HEK293 (cell line): Measurements from ENCODE around the gene SYTL2.

Source experiments
- CTCF ChIA-PET: fragments of 350-600 bp; formaldehyde crosslinking; extraction: SDS; loops from one replicate; lab custom pipeline; 2021; ENCODE audit warnings: antibody characterized with exemption; lab: Yijun Ruan, JAX
- POLR2A ChIA-PET: fragments of 300-600 bp; formaldehyde crosslinking; extraction: SDS; loops from one replicate; lab custom pipeline; 2020; ENCODE audit warnings: antibody characterized with exemption, inconsistent platforms; lab: Yijun Ruan, JAX
- H3K27ac ChIP-seq: fragments of 200-500 bp; sonication (Bioruptor generic); 2 replicates; pipeline ENCODE4 v1.5.1; 2014; ENCODE audit warnings: low read depth, low read length, control low read depth, inconsistent platforms; ENCODE audit errors: extremely low read depth
- H3K36me3 ChIP-seq, 2 experiments: fragments of 200-500 bp in 1 of 2; sonication (Bioruptor generic) in 1 of 2; 1 replicate in 1 of 2; 2 replicates in 1 of 2; pipeline ENCODE4 v1.5.1; 2014 to 2017; ENCODE audit warnings: inconsistent platforms in 2 of 2, low read length in 2 of 2; ENCODE audit not compliant: control insufficient read depth in 2 of 2, insufficient read depth in 1 of 2
- H3K4me1 ChIP-seq: fragments of 200-500 bp; sonication (Bioruptor generic); 2 replicates; pipeline ENCODE4 v1.5.1; 2014; ENCODE audit warnings: mild to moderate bottlenecking, low read length, inconsistent platforms; ENCODE audit not compliant: control insufficient read depth, insufficient read depth
- H3K4me3 ChIP-seq: 2 replicates; pipeline ENCODE4 v1.5.1; 2011; ENCODE audit warnings: low read depth, mild to moderate bottlenecking, control low read depth, low read length, moderate library complexity
- H3K9me3 ChIP-seq: fragments of 200-500 bp; sonication (Bioruptor generic); 2 replicates; pipeline ENCODE4 v1.5.1; 2014; ENCODE audit warnings: low read depth, low read length, inconsistent platforms; ENCODE audit not compliant: control insufficient read depth, insufficient read depth
- EGR2 ChIP-seq: fragments of 450-650 bp; formaldehyde crosslinking; IDR thresholded peaks from 2 replicates; pipeline ENCODE4 v1.5.1; 2016; ENCODE audit warnings: low read depth, missing biosample characterization, missing genetic modification characterization
- KLF10 ChIP-seq: fragments of 450-650 bp; IDR thresholded peaks from 2 replicates; pipeline ENCODE4 v1.5.1; 2018; ENCODE audit warnings: missing biosample characterization, mild to moderate bottlenecking, missing genetic modification characterization
- SALL2 ChIP-seq: fragments of 450-650 bp; formaldehyde crosslinking; IDR thresholded peaks from 2 replicates; pipeline ENCODE4 v1.5.0; 2017; ENCODE audit warnings: missing biosample characterization, mild to moderate bottlenecking, missing genetic modification characterization, borderline replicate concordance
- TRIM28 ChIP-seq: IDR thresholded peaks from 2 replicates; pipeline ENCODE4 v1.6.1; 2011; ENCODE audit warnings: low read length, control low read depth, borderline replicate concordance
- YY2 ChIP-seq: fragments of 450-650 bp; formaldehyde crosslinking; IDR thresholded peaks from 2 replicates; pipeline ENCODE4 v1.5.1; 2016; ENCODE audit warnings: missing biosample characterization, missing genetic modification characterization
- ZBTB1 ChIP-seq: fragments of 450-650 bp; formaldehyde crosslinking; IDR thresholded peaks from 2 replicates; pipeline ENCODE4 v1.5.1; 2016; ENCODE audit warnings: missing biosample characterization, missing genetic modification characterization
- ZBTB8A ChIP-seq: fragments of 450-650 bp; formaldehyde crosslinking; IDR thresholded peaks from 2 replicates; pipeline ENCODE4 v1.5.1; 2016; ENCODE audit warnings: missing biosample characterization, missing genetic modification characterization
- ZFHX2 ChIP-seq: fragments of 450-650 bp; formaldehyde crosslinking; conservative IDR thresholded peaks from 2 replicates; pipeline ENCODE4 v1.5.1; 2016; ENCODE audit warnings: missing biosample characterization, missing genetic modification characterization
- ZIC2 ChIP-seq: fragments of 450-650 bp; formaldehyde crosslinking; IDR thresholded peaks from 2 replicates; pipeline ENCODE4 v1.5.1; 2016; ENCODE audit warnings: missing biosample characterization, missing genetic modification characterization
- ZNF121 ChIP-seq: fragments of 450-650 bp; formaldehyde crosslinking; IDR thresholded peaks from 2 replicates; pipeline ENCODE4 v1.5.1; 2016; ENCODE audit warnings: missing biosample characterization, missing genetic modification characterization
- ZNF132 ChIP-seq: fragments of 450-650 bp; formaldehyde crosslinking; IDR thresholded peaks from 2 replicates; pipeline ENCODE4 v1.5.1; 2017; ENCODE audit warnings: missing biosample characterization, missing genetic modification characterization, borderline replicate concordance
- ZNF138 ChIP-seq: fragments of 450-650 bp; formaldehyde crosslinking; IDR thresholded peaks from 2 replicates; pipeline ENCODE4 v1.5.1; 2016; ENCODE audit warnings: missing biosample characterization, missing genetic modification characterization, borderline replicate concordance
- ZNF239 ChIP-seq: fragments of 450-650 bp; formaldehyde crosslinking; IDR thresholded peaks from 2 replicates; pipeline ENCODE4 v1.5.1; 2016; ENCODE audit warnings: missing biosample characterization, missing genetic modification characterization
- ZNF394 ChIP-seq: fragments of 450-650 bp; formaldehyde crosslinking; IDR thresholded peaks from 2 replicates; pipeline ENCODE4 v1.5.1; 2016; ENCODE audit warnings: missing biosample characterization, missing genetic modification characterization, mild to moderate bottlenecking, moderate library complexity, borderline replicate concordance
- ZNF529 ChIP-seq: fragments of 450-650 bp; formaldehyde crosslinking; IDR thresholded peaks from 2 replicates; pipeline ENCODE4 v1.5.1; 2017; ENCODE audit warnings: missing genetic modification characterization, missing biosample characterization; ENCODE audit not compliant: insufficient replicate concordance
- ZNF785 ChIP-seq: fragments of 450-650 bp; formaldehyde crosslinking; IDR thresholded peaks from 2 replicates; pipeline ENCODE4 v1.5.1; 2016; ENCODE audit warnings: missing biosample characterization, missing genetic modification characterization
- TF ChIP-seq, protein P1 (sequence below): fragments of 450-650 bp; formaldehyde crosslinking; IDR thresholded peaks from 2 replicates; pipeline ENCODE4 v1.5.1; 2016; ENCODE audit warnings: missing biosample characterization, missing genetic modification characterization
- TF ChIP-seq, protein P2 (sequence below): fragments of 450-650 bp; formaldehyde crosslinking; IDR thresholded peaks from 2 replicates; pipeline ENCODE4 v1.5.1; 2017; ENCODE audit warnings: missing biosample characterization, missing genetic modification characterization
- TF ChIP-seq, protein P3 (sequence below): fragments of 450-650 bp; formaldehyde crosslinking; IDR thresholded peaks from 2 replicates; pipeline ENCODE4 v1.5.1; 2016; ENCODE audit warnings: missing biosample characterization, missing genetic modification characterization
- TF ChIP-seq, protein P4 (sequence below): fragments of 450-650 bp; formaldehyde crosslinking; IDR thresholded peaks from 2 replicates; pipeline ENCODE4 v1.5.1; 2016; ENCODE audit warnings: missing biosample characterization, missing genetic modification characterization

Gene SYTL2

DNA sequence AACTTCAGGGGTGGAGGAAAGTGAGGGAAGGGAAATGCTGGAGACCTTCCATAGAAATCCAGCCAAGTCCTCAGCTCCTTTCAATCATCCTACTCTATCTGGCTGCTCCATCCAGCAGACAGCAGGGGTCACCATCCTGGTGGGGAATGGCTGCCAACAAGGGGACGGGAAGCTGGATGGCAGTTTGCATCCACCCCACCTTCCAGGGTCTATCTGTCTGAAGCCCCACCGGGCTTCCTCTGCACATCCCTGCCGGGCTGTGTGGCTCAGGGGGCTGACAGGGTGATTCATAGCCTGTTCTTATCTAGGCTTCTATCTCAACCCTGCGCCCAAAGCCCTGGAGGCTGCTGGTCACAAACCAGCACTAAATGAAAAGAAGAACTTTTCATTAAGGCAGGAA is 1.1 kb downstream of the SYTL2 start (continued):
- TF ChIP-seq, protein P1, sequence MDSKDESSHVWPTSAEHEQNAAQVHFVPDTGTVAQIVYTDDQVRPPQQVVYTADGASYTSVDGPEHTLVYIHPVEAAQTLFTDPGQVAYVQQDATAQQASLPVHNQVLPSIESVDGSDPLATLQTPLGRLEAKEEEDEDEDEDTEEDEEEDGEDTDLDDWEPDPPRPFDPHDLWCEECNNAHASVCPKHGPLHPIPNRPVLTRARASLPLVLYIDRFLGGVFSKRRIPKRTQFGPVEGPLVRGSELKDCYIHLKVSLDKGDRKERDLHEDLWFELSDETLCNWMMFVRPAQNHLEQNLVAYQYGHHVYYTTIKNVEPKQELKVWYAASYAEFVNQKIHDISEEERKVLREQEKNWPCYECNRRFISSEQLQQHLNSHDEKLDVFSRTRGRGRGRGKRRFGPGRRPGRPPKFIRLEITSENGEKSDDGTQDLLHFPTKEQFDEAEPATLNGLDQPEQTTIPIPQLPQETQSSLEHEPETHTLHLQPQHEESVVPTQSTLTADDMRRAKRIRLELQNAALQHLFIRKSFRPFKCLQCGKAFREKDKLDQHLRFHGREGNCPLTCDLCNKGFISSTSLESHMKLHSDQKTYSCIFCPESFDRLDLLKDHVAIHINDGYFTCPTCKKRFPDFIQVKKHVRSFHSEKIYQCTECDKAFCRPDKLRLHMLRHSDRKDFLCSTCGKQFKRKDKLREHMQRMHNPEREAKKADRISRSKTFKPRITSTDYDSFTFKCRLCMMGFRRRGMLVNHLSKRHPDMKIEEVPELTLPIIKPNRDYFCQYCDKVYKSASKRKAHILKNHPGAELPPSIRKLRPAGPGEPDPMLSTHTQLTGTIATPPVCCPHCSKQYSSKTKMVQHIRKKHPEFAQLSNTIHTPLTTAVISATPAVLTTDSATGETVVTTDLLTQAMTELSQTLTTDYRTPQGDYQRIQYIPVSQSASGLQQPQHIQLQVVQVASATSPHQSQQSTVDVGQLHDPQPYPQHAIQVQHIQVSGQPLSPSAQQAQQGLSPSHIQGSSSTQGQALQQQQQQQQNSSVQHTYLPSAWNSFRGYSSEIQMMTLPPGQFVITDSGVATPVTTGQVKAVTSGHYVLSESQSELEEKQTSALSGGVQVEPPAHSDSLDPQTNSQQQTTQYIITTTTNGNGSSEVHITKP: peak; percentile 20; the same call in 1 of the 2 replicates
- TF ChIP-seq, all 188 proteins: peak for 7

DNA sequence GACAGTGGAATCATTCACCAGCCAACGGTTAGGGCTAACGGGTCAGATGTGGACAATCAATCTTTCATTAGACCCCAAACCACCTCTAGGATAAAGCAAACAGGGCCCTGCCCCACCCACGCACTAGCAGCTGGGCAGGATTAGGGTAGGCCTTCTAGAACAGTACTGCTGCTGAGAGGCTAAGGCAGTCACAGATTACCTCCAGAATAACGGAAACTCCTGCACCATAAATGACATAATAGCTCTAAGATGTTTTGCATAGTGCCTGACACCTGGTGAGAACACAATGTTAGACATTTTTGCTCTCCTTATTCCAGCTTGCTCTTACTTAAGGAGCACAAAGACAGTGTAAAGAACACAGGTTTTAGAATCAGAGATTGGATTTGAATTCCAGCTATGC is 1.8 kb downstream of the SYTL2 start:
- no peaks in the 10 kb centered on the region for H3K9me3 ChIP-seq
- H3K4me3 ChIP-seq: no peak overlapping the region
- H3K36me3 ChIP-seq: no peaks in the 10 kb centered on the region
- TF ChIP-seq ZFHX2 (tag by site-specific recombination): peak; percentile 45
- TF ChIP-seq ZBTB8A: no peak
- no peaks in the 10 kb centered on the region for H3K4me1 ChIP-seq
- H3K27ac ChIP-seq: no peak overlapping the region
- ChIA-PET POLR2A (interaction anchor here (1.0 to 1.3 kb wide), 3 partner anchors 13 to 161 kb away, joined by 4 to 5 read pairs (median 5); partner anchors contain the start of gene TMEM126A), CTCF (interaction anchor here (0.6 to 2.7 kb wide), 9 partner anchors 13 to 213 kb away, joined by 3 to 21 read pairs (median 3); no protein-coding TSS in a partner anchor)

DNA sequence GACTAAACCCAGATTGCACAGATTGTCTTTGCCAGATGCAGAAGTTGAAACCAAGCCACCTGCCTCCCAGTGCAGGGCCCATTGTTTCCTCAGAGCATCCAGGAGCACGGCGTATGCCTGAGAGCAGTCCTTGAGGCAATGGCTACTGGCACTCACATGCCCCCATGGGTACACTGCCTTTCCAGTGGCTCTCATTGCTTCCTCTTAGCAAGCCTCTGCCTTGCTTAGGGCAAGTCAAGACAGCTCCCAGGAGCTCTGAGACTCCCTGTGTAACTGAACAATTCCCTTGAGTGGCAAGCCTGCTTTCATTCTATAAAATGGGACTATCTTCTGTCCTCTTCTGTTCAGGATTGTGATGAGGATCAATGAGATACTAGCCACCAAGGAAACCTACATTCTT is 4.1 kb downstream of the SYTL2 start:
- Histone ChIP-seq H3K9me3 (no peaks in the 10 kb centered on the region), H3K27ac (no peak overlapping the region), H3K36me3 (no peaks in the 10 kb centered on the region), H3K4me1 (no peaks in the 10 kb centered on the region), H3K4me3 (no peak overlapping the region)
- TF ChIP-seq YY2 (tag by site-specific recombination) (no peak), ZNF121 (tag by site-specific recombination) (no peak), KLF10 (no peak), ZNF132 (tag by site-specific recombination) (no peak), ZBTB8A (no peak), EGR2 (no peak), TRIM28 (no peak), SALL2 (tag by site-specific recombination) (no peak), ZBTB1 (tag by site-specific recombination) (no peak), ZNF394 (tag by site-specific recombination) (no peak), ZIC2 (tag by site-specific recombination) (no peak), ZNF529 (tag by site-specific recombination) (no peak), ZNF138 (no peak), ZNF239 (tag by site-specific recombination) (no peak), ZNF785 (tag by site-specific recombination) (no peak)
- TF ChIP-seq, protein P2, sequence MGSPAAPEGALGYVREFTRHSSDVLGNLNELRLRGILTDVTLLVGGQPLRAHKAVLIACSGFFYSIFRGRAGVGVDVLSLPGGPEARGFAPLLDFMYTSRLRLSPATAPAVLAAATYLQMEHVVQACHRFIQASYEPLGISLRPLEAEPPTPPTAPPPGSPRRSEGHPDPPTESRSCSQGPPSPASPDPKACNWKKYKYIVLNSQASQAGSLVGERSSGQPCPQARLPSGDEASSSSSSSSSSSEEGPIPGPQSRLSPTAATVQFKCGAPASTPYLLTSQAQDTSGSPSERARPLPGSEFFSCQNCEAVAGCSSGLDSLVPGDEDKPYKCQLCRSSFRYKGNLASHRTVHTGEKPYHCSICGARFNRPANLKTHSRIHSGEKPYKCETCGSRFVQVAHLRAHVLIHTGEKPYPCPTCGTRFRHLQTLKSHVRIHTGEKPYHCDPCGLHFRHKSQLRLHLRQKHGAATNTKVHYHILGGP (tag by site-specific recombination): no peak
- TF ChIP-seq, protein P3, sequence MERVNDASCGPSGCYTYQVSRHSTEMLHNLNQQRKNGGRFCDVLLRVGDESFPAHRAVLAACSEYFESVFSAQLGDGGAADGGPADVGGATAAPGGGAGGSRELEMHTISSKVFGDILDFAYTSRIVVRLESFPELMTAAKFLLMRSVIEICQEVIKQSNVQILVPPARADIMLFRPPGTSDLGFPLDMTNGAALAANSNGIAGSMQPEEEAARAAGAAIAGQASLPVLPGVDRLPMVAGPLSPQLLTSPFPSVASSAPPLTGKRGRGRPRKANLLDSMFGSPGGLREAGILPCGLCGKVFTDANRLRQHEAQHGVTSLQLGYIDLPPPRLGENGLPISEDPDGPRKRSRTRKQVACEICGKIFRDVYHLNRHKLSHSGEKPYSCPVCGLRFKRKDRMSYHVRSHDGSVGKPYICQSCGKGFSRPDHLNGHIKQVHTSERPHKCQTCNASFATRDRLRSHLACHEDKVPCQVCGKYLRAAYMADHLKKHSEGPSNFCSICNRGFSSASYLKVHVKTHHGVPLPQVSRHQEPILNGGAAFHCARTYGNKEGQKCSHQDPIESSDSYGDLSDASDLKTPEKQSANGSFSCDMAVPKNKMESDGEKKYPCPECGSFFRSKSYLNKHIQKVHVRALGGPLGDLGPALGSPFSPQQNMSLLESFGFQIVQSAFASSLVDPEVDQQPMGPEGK (tag by site-specific recombination): no peak
- TF ChIP-seq, protein P4, sequence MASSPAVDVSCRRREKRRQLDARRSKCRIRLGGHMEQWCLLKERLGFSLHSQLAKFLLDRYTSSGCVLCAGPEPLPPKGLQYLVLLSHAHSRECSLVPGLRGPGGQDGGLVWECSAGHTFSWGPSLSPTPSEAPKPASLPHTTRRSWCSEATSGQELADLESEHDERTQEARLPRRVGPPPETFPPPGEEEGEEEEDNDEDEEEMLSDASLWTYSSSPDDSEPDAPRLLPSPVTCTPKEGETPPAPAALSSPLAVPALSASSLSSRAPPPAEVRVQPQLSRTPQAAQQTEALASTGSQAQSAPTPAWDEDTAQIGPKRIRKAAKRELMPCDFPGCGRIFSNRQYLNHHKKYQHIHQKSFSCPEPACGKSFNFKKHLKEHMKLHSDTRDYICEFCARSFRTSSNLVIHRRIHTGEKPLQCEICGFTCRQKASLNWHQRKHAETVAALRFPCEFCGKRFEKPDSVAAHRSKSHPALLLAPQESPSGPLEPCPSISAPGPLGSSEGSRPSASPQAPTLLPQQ (tag by site-specific recombination): no peak
- CTCF ChIA-PET: interaction anchor here (0.6 to 1.6 kb wide), 3 partner anchors 18 to 1615 kb away, joined by 3 read pairs; no protein-coding TSS in a partner anchor
- POLR2A ChIA-PET: no interaction called here
